Measurements from ENCODE around the gene GARNL3.

DNA sequence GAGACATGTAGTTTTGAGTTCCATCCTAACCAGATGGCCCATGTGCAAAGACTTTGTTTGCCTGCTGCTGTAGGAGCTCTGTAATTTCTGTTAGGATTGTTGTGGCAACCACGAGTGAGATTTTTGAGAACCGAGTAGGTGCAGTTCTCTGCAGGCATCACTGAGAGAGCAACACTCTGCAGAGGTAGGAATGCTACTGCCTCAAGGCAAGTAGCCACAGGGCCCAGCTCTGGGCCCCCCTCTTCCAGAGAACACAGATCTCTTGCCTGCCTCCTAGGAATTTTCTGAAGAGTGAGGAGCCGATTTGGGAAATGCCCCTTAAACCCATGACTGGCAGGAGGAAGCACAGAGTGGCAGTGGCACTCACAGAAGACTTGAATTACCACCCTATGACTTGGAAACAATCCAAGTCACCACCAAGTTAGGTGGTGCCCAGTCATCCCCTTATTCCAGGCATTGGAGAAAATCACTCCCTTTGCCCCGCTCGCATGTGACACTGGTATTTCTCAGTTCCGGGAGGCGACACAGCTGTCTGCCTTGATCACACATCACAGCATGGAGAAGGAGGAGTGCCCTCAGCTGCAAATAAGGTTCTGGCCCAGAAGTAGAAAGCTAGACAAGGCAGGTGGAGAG lies 79.9 kb downstream of the GARNL3 start:
- TF ChIP-seq, protein P1, sequence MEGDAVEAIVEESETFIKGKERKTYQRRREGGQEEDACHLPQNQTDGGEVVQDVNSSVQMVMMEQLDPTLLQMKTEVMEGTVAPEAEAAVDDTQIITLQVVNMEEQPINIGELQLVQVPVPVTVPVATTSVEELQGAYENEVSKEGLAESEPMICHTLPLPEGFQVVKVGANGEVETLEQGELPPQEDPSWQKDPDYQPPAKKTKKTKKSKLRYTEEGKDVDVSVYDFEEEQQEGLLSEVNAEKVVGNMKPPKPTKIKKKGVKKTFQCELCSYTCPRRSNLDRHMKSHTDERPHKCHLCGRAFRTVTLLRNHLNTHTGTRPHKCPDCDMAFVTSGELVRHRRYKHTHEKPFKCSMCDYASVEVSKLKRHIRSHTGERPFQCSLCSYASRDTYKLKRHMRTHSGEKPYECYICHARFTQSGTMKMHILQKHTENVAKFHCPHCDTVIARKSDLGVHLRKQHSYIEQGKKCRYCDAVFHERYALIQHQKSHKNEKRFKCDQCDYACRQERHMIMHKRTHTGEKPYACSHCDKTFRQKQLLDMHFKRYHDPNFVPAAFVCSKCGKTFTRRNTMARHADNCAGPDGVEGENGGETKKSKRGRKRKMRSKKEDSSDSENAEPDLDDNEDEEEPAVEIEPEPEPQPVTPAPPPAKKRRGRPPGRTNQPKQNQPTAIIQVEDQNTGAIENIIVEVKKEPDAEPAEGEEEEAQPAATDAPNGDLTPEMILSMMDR (IDR thresholded peaks at IDR 0.05) = no peak
- no peak for TF ChIP-seq POLR2A (IDR thresholded peaks at IDR 0.05)
